HG03066 (cell line): ENCODE data around the gene ALG1.
"Not testable (repeated sequence)": the region's sequence is repeated elsewhere in the genome, so short reads cannot be mapped to it uniquely, and the experiment has no call there.

Experiments
- ATAC-seq: cut with Tn5 transposase; IDR thresholded peaks from one replicate; pipeline ENCODE4 v1.9.1; 2021; ENCODE audit warnings: low read depth; ENCODE audit not compliant: unreplicated experiment

The ALG1 gene

GRCh38 chr16:5097061-5097469 is 25.4 kb downstream of the ALG1 start:
- not testable (repeated sequence) for ATAC-seq

- peak; percentile 99 for ATAC-seq
These were observed 26.0 kb downstream of the ALG1 start, which contains the start of gene EEF2KMT for GRCh38 chr16:5097470-5098220. Gene EEF2KMT, minus strand, starts transcription at chr16:5097795. Its CDS starts 56 bp downstream, at chr16:5097739.

DNA sequence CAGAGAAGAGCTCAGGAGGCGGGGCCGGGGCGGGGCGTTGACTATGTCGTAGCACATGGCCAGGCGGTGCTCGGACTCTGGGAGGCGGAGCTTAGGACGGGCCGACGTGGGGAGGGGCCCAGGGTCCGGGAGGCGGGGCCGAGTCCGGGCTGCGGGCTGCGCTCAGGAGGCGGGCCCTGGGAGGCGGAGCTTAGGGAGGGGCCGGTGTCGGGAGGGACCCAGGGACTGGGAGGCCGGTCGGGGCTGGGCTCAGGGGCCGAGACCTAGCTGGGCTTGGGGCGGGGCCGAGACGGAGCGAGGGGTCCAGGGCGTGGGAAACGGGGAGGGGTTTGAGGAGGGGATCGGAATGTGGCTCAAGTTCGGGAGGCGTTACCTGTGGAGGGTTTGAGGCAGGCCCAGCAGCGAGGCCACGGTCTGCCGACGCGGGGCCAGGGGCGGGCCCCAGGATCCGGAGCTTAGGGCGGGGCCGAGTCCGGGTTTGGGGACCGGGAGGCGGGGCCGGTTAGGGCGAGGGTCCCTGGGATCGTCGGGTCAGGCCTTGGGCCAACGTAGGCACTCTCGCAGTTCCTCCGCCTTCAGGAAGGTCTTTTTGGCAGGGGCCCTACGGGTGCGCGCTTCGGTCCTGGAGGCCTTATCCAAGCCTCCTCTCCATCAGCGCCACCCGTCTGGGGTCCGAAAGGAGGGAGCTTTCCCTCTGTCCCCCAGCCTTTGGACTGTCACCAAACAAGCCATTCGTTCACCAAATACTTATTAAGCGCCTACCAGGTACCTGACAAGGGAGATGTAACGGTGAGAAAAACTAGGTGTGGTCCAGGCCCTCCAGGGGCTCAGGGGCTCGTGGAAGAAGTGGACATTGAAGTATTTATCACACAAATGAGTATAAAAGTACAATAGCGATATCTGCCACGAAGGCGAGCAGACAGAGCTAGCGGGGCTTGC is 26.8 kb downstream of the ALG1 start:
- peak; percentile 68 for ATAC-seq

DNA sequence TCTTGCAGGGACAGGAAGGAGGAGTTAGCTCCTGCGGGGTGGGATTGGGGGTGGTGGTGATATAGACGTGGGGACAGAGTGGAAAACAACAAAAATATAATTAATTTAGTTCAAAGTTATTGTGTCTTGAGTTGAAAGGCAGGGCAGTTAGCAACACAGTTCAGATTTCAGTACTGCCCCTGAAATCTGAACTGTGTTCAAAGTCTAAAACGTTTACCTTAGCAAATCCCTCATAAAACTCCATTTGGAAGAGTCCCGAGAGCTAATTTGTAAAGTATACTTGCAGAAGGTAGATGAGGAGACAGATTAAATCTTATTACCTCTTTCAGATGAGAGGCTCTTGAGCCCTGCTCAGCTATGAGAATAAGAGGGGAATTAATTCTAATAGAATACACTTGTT is 27.5 kb downstream of the ALG1 start:
- ATAC-seq, result not testable (repeated sequence)

GRCh38 chr16:5103296-5104032 is 31.8 kb downstream of the ALG1 start:
- not testable (repeated sequence) for ATAC-seq

DNA sequence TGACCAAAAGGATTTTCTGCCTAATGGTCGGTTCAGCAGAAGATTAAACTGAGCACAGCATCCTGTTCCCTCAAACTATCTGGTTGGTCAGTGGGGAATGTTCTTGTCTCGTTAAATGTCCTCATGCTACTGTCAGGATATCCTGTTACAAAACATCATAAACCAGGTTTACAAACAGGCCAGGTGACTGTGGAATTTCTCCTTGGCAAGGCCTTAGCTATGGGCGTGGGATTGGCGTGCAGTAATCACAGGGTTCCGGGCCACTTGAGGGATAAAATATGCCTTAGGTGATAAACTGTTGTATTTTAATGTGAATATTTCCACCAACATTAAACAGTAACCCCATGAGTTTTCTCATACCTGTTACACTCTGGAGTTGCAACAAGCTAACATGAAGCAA is 33.4 kb downstream of the ALG1 start:
- not testable (repeated sequence) for ATAC-seq

DNA sequence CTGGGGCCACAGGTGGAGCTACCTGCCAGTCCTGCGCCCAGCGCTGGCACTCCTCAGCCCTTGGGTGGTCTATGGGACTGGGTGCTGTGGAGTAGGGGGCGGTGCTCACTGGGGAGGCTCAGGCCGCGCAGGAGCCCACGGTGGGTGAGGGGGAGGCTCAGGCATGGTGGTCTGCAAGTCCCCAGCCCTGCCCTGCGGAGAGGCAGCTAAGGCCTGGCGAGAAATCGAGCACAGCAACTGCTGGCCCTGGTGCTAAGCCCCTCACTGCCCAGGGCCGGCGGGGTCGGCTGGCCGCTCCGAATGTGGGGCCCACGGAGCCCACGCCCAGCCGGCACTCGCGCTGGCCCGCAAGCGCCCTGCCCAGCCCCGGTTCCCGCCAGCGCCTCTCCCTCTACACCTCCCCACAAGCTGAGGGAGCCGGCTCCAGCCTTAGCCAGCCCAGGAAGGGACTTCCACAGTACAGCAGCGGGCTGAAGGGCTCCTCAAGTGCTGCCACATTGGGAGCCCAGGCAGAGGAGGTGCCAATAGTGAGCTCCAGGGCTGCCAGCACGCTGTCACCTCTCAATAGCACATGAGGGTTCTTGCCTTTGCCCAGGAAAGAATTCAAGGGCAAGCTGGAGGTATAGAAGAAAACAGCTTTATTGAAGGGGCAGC is 37.0 kb downstream of the ALG1 start:
- ATAC-seq, result no peak

DNA sequence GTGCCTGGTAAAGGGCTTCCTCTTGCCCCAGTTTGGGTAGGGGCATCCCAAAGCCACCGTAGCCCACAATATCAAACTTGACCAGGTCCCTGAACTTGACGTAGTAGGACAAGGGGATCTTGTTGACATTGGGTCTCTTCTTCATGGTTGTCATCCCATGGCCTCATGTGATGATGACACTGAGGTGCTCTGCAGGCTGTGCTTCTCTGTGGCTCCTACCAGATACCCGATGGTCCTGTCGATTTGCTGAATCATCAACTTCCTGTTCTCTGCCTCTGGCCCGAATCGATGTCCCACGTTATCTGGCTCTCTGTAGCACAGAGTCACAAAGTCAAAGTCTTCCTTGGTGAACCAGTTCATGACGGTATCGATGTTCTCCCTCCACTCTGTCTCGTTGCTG is 39.3 kb downstream of the ALG1 start:
- ATAC-seq, result not testable (repeated sequence)

GRCh38 chr16:5116780-5117295 is 45.2 kb downstream of the ALG1 start:
- not testable (repeated sequence) for ATAC-seq

DNA sequence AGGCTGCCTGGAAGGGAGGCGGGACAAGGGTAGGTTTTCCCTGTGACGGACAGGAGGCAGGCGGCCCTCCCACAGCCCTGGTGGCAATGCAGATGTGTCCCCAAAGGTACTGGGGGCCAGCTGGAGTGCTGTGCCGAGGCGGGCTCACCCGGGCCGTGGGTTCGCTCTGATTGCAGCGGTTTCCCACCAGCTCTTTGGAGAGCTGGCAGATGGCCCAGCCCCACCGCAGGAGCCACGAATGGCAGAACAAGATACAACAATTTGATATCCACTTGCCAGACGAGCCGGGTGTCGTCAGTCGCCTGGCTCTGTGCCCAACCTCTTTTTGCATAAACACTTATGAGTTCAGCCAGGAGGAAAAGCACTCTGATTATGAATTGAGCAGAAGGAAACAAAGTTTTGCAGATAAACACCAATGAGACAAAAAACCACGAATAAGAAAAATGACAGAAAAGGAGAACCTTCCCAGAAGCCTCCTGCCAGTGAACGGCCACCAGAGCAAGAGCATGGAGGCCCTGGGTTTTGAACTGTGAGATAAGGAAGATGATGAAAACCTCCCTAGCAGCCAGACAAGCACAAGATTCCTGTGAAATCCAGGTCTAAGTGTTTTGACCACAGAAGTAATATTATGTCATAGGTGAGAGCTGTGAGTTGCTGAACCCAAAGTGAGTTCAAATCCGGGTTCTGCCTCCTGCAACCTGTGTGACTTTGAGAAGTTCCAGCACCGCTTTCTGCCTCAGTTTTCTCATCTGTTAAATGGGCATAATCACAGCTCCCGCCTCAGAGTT is 45.9 kb downstream of the ALG1 start:
- ATAC-seq, result not testable (repeated sequence)

DNA sequence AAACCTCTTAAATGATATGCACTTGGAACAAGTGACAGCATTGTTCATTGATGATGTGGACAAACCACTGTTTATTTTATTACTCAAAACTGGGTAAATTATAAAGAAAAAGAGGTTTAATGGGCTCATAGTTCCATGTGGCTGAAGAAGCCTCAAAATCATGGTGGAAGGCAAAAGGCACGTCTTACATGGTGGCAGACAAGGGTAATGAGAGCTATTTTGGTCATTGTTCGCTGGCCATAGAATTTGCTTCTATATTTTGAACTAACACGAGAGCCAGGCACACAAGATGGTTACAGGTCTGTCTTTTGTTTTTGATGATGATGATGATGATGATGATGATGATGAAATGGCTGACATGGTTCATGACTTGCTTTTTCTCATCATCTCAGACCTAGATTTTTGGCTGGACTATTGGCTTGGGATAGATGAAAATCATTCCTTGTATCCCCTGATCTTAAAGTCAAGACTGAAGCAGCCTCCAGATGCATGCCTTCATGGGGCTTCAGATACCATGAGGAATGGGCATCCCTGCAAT is 59.9 kb downstream of the ALG1 start:
- not testable (repeated sequence) for ATAC-seq

DNA sequence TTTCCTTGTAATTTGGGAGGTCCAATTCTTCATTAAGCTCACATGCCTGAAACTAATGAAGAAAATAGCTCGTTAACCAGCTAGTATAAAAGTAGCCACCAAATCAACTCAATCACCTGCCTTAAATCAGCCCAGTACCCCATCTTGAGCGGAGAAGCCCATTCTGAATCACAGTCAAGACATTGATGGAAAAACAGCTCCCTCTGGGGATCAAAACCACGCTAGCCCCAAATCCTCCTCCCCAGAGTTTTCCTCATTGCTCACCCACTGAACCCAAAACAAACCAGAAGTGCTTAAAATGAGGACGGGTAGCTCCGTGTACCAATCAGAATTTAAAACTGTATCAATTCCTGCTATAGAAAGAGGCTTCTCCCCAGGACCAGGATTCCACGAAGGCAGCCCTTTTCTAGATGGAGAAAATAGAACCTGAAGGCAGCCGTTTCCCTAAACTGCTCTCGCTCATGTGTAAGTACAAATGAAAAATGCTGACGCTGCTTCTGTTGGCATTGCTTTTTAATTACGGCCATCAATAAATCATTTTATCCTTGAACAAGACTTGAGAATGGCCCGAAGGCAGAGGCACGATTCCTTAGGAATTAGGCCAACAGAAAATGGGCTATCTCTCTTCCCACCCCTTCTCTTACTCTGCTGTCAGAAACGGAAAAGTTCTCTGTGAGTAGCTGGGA is 61.4 kb downstream of the ALG1 start:
- not testable (repeated sequence) for ATAC-seq

GRCh38 chr16:5134739-5135452 is 63.3 kb downstream of the ALG1 start:
- ATAC-seq, result not testable (repeated sequence)
